ENCODE data around the gene USP43.

Gene USP43

DNA sequence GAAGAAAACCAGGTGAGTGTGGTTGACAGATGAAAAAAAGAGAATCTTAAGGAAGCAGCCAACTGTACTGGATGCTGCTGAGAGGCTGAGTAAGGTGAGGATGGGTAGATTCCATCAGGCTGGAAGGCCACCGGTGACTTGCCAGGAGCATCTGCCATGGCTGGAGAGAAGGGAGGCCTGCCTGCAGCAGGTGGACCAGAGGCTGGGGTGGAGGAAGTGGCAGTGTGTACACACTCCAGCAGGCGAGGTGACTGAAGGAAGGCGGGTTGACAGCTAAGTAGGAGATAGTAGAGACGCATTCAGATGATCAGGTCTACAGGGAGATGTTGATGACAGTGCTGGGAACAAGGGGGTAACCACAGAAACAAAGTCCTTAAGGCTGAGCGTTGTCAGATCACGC lies 69.5 kb downstream of the USP43 start:
- DNase-seq: no peak

DNA sequence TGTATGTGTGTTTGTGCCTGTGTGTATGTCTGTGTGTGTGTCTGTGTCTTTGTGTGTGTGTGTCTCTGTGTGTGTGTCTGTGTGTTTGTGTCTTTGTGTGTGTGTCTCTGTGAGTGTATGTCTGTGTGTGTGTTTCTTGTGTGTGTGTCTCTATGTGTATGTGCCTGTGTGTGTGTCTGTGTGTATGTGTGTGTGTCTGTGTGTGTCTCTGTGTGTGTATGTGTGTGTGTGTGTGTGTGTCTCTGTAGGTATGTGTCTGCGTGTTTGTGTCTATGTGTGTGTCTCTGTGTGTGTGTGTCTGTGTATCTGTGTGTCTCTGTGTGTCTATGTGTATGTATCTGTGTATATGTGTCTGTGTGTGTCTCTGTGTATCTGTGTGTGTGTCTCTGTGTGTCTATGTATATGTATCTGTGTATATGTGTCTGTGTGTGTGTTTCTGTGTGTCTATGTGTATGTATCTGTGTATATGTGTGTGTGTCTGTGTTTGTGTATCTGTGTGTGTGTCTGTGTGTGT lies 70.2 kb downstream of the USP43 start:
- no peak for DNase-seq

DNA sequence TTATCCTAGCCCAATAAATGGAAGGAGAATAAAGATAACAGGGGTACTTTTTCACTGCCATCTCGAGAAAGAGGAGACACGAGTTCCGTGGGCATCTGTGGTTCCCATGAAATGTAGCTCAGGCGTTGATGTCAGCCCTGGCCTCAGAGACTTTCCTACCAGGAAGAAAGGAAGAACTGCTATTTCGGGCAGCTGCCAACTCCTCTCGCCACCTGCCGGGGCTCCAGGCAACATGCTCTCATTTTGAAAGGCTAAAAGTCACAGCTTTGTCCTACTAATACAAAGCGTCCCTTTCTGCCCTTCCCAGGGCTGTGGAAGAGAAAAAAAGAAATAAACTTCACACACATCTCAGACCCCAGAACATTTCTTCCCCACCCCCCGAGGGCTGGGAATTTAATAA lies 80.3 kb downstream of the USP43 start:
- DNase-seq: no peak

DNA sequence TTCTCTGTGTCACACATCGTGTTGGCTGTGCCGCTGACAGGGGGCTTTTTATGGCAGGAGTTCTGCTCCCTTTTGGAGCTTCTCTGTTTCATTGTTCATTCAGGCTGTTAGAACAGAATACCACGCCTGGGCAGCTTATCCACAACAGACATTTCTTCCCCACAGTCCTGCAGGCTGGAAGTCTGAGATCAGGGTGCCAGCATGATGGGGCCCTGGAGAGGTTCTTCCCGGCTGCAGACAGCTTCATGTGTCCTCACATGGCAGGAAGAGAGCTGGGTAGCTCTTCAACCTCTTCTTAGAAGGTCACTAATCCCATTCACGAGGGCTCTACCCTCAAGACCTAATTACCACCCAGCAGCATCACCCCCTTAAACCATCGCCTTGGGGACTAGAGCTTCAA lies 81.0 kb downstream of the USP43 start:
- DNase-seq: no peak

DNA sequence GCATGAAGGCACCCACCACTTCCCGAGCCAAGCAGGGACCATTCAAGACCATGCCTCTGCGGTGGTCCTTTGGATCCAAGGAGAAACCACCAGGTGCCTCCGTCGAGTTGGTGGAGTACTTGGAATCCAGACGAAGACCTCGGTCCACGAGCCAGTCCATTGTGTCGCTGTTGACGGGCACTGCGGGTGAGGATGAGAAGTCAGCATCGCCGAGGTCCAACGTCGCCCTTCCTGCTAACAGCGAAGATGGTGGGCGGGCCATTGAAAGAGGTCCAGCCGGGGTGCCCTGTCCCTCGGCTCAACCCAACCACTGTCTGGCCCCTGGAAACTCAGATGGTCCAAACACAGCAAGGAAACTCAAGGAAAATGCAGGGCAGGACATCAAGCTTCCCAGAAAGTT lies 82.7 kb downstream of the USP43 start:
- no peak for DNase-seq

DNA sequence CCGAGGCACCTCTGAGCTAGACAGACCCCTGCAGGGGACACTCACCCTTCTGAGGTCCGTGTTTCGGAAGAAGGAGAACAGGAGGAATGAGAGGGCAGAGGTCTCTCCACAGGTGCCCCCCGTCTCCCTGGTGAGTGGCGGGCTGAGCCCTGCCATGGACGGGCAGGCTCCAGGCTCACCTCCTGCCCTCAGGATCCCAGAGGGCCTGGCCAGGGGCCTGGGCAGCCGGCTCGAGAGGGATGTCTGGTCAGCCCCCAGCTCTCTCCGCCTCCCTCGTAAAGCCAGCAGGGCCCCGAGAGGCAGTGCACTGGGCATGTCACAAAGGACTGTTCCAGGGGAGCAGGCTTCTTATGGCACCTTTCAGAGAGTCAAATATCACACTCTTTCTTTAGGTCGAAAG lies 83.2 kb downstream of the USP43 start:
- DNase-seq: no peak

DNA sequence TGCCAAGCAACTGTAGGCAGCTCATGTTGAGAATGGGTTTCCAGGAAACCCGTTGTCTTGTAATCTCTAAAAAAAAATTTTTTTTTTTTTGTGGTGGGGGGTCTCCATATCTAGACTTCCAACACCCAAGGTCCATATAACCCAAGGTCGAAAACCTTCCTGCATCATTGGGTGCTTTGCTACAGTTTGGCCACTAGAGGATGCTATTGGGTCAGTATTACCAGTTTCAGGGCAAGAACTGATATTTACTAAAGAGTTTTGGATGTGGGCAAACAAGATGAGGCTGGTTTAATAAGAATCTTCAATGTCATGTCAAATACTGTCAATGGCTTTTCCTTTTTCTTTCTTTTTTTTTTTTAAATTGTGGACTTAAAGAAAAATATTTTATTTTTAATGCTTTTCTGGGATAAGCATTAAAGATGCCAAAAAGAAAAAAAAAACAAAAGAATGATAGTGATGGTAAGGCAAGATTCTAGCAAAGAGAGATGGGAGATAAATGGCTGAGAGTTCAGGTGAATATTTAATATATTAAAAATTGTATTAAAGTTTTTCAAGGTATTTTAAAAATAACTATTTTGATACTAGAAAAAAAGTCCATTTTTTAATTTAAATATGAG lies 83.8 kb downstream of the USP43 start:
- peak; percentile 57 for DNase-seq

DNA sequence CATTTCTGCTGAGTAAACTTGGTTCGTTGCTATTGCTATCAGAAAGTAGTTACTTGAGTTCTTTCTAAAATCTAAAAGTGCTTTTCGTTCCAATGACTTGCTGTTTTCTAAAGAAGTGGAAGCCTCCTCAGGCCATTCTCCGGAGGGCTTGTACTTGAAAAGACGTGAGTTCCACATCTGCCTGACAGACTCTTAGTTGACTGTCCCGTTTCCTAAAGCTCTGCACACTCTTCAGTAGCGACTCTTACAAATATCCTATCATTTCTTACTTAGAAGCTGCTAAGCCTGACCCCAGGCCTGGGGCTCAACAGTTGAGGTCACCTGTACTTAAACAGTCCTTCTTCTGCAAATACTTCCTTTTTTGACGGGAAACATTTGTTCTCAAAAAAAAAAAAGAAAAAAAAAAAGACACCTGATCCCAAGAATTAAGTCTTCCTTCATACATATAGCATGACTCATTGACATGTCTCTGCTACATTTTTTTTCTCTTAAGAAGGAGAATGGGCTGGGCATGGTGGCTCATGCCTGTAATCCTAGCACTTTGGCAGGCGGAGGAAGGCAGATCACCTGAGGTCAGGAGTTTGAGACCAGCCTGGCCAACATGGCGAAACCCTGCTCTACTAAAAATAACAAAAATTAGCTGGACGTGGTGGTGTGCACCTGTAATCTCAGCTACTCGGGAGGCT lies 84.6 kb downstream of the USP43 start:
- no peak for DNase-seq

DNA sequence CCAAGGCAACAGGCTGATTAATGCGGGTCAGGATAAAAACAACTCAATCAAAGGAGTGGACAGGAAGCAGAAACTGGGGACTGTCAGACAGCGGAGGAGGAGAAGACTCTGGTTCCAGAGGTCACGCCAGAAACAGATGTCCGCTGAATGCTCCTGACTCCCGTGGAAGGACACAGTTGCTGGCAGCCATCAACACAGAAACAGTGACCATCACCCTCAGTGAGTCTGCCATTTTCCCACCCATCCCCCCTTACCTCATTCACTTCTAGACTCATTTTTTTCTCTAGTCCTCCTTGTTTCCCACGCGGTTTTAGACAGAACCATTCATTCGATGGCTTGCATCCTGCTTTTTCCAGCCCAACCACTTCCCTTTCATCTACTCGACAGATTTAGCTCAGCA lies 105.2 kb downstream of the USP43 start:
- no peak for DNase-seq

DNA sequence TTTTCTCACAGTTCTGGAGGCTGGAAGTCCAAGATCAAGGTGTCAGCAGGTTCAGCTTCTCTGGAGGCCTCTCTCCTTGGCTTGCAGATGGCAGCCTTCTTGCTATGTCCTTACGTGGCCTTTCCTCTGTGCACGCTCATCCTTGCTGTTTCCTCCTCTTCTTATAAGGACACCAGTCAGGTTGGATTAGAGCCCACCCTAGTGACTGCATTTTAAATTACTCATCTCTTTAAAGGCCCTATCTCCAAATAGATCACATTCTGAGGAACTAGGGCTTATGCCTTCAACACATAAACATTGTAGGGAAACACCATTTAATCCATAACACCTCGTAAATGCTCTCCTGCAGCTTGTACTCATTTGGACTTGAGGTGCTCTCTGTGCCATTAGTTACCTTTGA lies 109.8 kb downstream of the USP43 start:
- no peak for DNase-seq

DNA sequence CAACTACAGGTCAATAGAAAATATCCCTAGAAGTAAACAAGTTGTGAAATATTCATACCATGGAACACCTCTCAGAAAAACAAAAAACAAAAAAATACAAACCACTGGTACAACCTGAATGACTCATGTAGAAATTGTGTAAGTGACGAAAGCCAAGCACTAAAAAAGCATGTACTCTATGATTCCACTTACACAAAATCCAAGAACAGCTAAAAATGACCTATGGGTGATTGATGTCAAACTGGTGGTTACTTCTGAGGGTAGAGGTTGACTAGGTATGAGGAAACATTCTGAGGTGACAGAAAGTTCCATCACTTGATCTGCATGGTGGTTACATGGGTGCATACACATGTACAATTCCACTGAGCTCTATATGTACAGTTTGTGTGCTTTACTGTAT lies 114.9 kb downstream of the USP43 start:
- no peak for DNase-seq

DNA sequence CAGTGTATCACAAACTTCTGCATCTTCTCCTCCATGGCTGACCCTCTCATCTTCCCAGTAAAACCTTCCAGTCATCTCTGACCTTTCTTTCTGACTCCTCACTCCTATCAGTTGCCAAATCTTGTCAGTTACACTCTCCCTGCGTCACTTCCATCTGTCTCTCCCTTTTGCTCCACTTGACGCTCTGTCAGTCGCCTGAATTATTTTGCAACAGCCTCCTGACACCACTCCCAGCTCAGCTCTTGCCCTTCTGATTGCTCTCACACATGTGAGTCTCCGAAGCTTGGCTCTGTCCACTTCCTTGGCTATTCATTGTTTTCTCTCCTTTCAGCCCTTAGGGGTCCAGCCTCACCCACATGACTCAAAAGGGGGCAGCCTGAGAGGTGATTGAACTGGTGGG lies 118.3 kb downstream of the USP43 start:
- no peak for DNase-seq

DNA sequence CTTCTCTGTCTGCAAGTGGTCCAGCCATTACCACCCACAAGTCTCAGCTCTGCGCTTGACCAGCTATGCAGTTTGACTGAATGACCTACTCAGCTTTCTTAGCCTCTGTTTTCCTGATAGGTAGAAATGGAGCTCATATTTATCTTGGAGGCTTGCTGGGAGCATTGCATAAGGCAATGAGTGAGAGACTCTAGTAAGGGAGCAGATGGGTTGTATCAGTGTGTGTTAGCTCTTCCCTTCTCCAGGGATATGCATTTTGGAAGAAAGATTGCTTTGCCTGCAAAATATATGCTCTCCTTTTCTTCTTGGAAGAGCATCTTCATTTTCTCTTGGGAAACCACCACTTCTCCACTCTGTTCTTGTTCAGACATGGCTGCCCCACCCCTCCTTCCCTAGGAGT lies 120.0 kb downstream of the USP43 start:
- DNase-seq: no peak

DNA sequence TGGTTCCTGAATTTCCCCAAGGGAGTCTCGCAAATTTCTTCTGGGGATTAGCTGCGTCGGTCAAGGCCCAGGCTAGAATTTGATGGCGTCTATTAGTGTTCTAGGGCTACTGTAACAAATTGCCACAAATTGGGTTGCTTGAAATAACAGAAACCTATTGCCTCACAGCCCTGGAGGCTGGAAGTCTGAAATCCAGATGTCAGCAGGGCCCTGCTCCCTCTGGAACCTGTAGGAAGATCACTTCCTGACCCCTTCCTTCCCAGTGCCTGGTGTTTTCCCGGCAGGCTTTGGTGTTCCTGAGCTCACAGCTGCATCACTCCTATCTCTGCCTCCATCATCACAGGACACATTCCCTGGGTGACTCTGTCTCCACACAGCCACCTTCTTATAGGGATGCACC lies 121.7 kb downstream of the USP43 start:
- DNase-seq: no peak

DNA sequence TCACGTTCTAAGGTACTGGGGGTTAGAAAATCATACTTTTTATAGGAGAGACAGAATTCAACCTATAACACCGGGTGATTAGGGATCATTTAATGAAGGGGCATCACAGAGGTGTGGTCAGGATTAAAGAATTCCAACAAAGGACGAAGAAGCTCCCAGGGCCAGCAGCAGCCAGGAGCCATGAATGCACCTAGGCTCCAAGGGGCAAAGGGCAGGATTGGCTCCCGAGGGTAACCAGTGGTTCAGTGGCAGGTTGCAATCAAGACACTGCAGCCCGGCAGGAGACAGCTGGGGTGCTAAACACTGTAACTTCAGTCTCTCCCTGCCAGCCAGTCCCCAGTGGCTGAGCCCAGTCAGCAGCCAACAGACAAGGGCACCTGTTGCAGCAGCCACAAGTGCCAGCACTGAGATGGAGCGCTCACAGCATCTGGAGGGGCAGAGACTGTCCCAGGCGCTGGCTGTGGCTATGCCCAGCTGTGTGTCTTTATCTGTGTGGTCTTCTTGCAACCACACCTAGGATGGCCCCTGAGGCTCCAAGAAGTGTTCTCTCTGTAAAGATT lies 122.2 kb downstream of the USP43 start:
- no peak for DNase-seq

DNA sequence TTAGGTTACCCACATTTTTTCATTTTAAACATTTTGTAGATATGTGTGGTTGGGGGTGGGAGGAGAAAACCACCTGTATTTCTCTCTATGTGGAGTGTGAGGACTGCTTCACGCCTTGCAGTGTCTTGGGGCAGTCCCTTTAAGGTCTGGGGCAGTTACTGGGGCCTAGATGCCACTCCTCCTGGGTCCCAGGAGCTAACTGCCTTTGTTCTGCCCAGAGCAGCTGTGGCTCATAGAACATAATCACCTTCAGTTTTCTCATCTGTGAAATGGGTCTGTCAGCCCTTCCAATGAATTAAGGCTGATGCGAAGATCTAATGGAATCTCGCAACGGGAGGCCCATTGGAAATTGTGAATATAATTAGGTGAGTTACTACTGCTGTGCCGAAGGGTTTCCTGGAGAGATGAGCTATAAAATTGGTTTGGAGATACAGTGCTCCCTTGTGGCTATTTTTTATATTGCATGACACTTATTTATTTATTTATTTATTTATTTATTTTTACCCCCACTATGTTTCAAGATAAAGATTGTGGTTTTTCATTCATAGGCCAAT lies 123.1 kb downstream of the USP43 start:
- no peak for DNase-seq

DNA sequence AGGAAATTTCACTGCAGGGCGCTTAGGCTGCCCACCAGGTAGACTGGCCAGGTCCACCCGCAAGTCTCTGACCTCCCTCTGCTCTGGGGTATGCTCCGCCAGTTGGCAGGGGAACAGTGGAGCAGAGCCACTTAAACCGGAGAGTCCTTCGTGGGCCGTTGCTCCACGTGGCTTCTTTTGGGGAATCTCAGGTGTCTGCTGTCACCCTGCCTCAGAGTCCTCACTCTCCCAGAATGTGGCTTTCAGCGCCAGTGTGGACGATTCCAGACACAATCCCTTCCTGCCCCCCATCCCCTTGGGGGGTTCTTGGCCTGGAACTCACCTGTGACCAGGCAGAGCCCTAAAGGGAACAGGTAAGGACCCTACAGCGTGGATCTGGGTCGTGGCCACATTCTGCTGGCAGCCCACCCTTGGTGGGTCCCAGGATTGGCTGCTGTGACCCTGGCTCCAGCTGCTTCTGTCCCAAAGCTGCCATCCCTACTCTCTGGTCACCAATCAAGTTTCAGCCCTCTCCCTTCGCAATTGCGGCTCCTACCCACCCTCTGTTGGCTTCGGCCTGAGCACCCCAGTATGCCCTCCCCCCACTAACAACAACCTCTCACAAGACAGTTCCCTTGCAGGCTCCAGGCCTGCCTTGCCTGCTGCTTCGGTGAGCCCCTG lies 123.8 kb downstream of the USP43 start:
- DNase-seq: no peak

DNA sequence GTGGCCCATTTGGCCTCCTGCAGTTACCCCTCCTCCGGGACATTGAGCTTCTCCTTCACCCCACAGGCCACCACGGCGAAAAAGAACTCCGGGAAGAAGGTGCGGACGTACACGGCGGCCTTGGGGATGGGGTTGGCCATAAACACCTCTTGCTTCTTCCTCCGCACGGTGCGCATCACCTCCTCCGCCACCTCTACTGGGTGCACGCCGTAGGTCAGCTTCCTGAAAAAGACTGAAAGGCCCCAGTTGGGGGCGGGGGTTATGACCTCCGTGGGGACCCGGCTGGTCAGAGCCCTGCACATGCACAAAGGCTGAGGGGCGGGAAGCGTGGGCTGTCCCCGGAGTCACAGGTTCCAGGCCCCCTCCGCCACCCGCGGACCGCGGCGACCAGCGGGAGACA lies 126.1 kb downstream of the USP43 start:
- no peak for DNase-seq

DNA sequence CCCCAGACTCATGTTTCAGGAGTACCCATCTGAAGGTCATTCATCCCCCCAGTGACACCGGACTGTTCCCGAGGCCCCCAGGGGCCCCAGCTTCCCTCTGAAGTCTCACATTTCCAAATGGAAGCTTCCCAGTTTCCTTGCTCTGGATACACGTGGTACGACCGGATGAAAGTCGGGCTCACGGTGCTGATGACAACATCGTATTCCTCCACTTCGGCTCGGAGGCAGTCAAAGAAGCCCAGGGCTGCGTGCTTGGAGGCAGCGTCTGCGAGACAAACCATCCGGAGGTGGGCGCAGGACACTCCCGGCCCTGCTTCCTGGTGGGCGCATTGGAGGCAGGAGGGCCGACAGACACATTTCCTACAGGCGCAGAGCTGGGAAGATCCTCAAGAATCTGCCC lies 127.3 kb downstream of the USP43 start:
- DNase-seq: no peak

DNA sequence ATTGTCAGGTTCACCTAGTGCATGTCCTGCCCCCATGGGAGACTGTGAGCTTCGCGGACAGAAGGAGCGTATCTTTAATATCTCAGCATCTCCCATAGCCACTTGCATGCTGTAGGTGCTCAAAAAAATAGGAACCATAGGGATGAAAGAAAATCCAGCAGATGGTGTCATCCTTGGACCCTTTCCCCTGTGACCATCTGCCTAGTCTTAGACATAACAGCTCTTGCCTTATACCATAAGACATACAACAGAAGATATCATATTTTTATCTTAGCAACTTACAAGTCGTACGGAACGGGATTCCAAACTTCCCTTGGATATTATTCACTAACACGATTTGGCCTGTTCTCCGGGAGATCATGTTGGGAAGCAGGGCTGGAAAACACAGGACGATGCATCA lies 131.6 kb downstream of the USP43 start:
- no peak for DNase-seq

Data from retina (tissue), 1 donor.